GM10266 (cell line): Measurements from ENCODE around the gene ZFPL1.

Experiments
- DNase-seq: peaks from one replicate; pipeline ENCODE4 v3.0.0; 2012; ENCODE audit errors: extremely low spot score
- CTCF ChIP-seq: IDR thresholded peaks from 2 replicates; pipeline ENCODE4 v1.5.1; 2012; ENCODE audit warnings: mild to moderate bottlenecking, low read depth; ENCODE audit not compliant: control insufficient read depth, insufficient read depth; ENCODE audit errors: missing control alignments

Gene ZFPL1

DNA sequence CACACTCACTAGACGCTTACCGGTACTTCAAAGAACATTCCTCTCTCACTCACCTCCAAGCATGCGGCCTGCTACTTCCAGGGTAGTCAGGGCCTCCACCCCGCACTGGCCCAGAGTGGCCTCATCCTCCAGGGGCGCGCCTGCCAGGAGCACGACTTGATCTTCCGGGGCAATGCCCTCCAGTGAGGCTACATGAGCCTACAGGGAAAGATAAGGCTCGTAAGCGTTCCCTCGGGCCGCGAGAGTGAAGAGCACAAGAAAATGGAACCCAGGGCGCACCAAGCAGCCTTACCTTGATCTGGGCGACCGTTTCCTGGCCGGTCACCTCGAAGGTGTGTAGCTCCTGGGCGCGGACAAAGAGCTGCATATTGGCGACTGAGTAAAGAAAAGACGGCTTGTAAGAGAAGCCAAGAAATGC, 37.4 kb downstream of the ZFPL1 start:
- no peak for DNase-seq
- TF ChIP-seq CTCF, result no peak

GRCh38 chr11:65121865-65122696, 38.1 kb downstream of the ZFPL1 start, which contains the start of the genes FAU and MRPL49:
FAU (minus strand) TSS chr11:65122134; CDS start chr11:65121813, 321 bp downstream.
MRPL49 (plus strand) TSS chr11:65122321; CDS start chr11:65122347, 26 bp downstream.
- TF ChIP-seq CTCF, result no peak
- DNase-seq, result peak; percentile 95

- DNase-seq, result no peak
- no peak for TF ChIP-seq CTCF
Observed at GRCh38 chr11:65124480-65125196, 40.6 kb downstream of the ZFPL1 start.

DNA sequence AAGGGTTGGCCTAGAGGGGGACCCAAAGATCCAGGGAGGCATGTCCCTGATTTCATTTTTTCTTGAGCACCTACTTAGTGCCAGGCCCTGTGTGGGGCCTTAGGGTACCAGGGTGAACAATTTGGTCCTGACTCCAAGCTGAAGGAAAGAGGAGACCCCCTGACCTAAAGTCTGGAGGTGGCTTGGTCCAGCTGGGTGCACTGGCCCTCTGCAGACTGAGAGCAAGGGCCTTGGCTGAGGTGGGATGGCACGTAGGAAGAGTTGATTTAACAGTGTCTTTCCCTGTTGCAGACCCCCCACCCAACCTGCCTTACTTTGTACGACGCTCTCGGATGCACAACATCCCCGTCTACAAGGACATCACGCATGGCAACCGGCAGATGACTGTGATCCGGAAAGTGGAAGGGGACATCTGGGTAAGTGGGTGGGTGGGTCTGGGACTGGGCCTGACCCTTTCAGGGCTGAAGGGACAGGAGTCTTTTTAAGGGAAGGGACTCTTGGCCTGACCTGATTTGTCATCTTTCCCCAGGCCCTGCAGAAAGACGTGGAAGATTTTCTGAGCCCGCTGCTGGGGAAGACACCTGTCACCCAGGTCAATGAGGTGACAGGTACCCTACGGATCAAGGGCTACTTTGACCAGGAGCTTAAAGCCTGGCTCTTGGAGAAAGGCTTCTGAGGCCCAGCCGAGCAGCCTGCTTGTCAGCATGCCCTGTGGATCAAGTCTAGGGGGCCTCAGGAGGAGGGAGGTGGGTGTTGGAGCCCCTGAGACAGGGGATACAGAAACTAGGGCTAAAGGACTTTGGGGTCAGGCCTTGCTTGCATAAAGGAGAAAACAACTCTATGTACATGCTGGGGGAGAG, 41.4 kb downstream of the ZFPL1 start:
- no peak for TF ChIP-seq CTCF
- no peak for DNase-seq

GRCh38 chr11:65126624-65127274, 42.7 kb downstream of the ZFPL1 start:
- no peak for DNase-seq
- no peak for TF ChIP-seq CTCF

DNA sequence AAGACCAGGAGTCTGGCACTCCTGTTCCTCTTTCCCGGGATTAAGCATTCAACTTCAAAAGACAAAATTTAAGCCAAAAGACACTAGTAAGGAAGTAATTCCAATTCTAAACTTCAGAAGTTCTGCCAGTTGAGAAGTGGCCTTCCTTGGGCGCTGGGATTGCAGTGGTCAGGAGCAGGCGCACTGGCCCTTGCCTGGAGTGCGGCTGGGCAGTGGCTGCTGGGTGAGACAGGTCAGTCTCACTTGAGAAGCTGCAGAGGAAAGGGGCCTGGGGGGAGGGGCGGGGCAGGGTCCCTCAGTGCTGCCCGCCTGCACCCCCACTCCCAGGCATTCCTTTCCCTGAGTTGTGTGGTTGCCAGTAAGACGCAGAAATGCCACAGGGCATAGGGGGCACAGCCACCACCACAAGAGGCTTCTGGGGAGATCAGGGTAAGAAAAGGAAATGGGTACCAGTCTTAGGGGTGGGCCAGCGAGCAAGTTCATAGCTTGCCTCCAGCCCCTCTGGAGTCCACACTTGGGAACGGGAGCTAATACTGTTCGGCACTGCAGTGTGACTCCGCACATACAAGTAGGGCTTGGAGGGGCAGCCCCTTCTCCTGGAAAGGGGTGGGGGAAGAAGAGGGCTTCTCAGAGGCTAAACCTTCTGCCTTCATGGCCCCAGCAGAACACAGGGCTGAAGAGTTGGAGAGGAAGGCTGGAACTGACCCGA, 43.6 kb downstream of the ZFPL1 start:
- no peak for DNase-seq
- no peak for TF ChIP-seq CTCF
